NCI-H146 treated with DMSO at 0.1 percent for 48 hours (cell line): ENCODE measurements around the gene PPM1J.

Source experiments
- DNase-seq: peaks from one replicate; lab custom pipeline; 2025; ENCODE audit not compliant: unreplicated experiment; lab: John Stamatoyannopoulos, UW

The PPM1J gene

GRCh38 chr1:112688781-112689193 lies 26.3 kb downstream of the PPM1J start:
- no peak for DNase-seq

DNA sequence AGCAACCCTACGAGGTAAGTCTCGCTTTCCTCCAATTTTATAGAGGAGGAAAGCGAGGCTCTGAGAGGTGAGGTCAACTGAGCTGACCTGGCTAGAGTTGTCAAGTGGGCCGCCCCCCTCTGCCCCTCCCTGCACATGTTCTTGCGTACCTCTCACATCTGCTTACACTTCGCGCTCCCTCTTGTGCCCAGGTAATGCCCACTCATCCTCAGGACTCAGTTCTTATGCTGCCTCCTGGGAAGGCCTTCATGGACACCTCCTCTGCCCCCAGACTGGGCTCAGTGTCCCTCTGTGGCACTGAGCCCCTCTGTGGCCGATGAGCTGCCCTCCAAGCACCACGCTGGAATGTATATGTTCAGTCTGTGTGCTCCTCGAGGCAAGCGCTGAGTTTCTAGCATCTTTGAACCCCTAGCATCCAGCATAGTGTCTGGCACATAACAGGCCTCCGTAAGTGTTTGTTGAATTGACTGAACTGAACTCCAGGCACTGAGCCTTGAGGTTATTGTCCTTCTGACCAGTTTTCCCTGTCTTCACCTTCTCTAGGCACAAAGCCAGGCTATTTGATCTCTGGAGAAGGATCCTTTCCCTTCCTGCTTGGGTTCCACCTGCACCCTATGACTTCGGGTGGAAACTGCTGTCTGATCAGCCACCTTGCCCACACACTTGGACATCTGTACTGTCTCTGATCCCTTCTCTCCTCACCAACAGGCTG lies 27.2 kb downstream of the PPM1J start:
- no peak for DNase-seq

GRCh38 chr1:112687361-112687760 lies 27.8 kb downstream of the PPM1J start:
- no peak for DNase-seq

DNA sequence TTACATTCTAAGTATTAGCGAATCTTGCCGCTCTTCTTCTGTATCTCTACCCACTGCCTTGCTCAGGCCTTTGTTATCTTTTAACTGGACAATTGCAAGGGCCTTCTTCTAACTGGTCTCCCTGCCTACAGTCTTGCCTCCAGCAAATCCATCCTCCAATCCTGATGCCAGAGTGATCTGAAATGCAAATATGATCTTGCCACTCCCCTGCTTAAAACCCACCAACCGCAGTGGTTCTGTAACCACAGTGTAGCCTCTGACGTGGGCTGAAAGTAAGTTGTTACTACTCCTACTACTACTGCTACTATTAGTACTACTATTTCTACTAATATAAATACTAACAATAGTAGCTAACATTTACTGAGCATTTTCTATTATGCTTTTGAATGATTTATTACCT lies 28.3 kb downstream of the PPM1J start:
- no peak for DNase-seq

DNA sequence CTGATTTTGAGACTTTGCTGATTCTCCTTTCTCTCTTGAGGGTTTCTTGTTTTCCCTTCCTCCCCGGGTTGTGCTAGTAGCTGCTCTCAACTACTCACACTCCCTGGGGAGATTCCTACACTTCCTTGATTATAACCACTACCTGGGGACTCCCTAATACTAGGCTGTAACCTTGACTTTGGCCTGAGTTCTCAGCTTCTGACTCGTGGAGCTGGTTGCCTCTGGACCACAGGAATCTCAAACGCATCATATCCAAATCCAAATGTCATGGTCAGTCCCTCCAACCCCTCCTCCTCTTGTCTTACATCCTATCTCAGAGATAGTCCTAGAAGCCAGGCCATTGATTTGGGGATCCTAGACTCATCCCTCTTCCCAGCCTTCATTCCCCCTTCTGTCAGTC lies 28.7 kb downstream of the PPM1J start:
- no peak for DNase-seq

- no peak for DNase-seq
Observed at GRCh38 chr1:112685913-112686312, 29.2 kb downstream of the PPM1J start.

DNA sequence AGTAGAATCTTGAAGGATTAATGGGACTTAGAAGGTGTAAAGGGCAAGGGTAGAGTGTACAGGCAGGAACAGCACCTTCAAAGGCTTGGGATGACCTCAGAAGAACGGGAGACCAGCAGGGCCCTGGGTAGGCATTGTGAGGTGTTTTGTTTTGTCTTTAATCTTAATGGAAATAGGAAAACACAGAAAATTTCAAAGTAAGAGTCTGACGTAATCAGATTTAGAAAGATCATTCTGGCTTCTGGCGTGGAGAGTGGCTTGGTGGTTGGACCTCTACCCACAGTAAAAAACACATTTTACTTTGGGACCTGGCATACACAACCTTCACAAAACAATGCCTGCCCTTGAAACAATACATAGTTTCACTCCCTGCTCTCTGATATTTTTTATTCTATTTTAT lies 36.5 kb downstream of the PPM1J start:
- no peak for DNase-seq

DNA sequence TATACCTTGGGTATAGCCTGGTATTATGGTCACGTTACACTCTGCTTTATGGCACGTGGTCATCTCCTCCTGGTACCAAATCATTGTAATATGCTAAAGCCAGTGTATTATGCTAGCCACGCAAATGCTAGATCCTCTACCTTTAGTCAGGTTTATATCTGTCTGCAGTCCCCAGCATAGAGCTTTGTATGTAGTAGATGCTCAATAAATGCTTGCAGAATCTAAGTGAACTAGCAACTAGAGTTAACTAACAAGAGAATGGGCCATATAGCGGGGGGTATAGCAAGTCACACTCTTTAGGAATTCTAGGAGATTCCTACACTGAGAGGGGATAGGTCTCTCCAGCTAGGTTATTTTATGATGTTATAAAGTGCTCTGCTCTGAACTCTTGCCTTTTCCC lies 37.6 kb downstream of the PPM1J start:
- no peak for DNase-seq

DNA sequence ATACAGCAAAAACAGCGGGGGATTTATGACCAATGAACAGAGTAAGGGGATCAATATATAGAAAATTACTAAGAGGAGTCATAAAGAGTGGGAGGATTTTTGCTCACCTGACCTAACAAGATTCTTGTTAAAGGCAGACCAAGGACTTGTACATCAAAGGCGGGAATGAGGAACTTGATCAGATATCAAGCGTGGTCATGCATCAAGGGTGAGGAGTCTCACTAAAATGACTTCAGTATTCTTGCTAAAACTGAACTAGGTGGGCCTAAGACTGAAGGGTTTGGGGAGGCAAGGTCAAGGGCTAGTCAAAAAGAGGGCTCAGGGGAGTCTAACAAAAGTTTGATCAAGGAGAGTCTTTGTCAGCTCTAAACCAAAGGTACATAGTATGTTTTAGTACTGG lies 38.6 kb downstream of the PPM1J start:
- no peak for DNase-seq

GRCh38 chr1:112675728-112676381 lies 39.3 kb downstream of the PPM1J start:
- no peak for DNase-seq

DNA sequence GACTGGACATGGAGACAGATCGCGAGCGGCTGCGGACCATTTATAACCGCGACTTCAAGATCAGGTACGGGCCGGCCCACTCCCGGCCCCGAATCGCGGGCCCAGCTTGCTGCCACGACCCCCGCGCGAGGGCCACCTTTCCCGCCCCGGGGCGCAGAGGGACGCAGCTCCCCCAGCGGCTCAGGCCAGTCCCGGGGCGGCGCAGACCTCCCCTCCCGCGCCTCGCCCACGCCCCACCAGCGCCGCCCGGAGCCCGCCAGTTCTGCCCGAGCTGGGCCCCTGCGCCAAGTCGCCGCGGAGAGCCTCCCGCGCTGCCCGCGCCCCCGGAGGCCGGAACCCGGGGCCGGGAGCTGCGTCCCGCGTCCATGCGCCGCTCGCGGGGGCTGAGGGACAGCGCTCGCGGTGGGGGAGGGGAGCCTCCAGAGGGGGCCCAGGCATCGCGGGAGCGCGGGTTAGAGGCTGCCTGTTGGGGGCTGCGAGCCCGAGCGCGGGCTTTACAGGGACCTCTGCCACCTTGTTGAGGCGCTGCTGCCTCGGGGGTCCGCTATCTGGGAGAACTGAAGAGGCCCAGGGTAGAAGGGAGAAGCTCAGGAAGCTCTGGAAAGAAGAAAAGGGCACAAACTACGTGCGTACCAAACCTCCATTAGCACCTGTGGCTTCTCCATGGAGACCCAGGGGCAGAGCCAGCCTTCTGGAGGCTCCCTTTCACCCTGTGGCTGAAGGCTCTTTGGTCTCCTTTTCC lies 40.0 kb downstream of the PPM1J start:
- peak; percentile 16 for DNase-seq

- peak; percentile 70 for DNase-seq
Observed at GRCh38 chr1:112674440-112674985, 40.6 kb downstream of the PPM1J start, which contains the start of gene MOV10. MOV10 (plus strand) TSS chr1:112674659; CDS start chr1:112674913, 254 bp downstream.

DNA sequence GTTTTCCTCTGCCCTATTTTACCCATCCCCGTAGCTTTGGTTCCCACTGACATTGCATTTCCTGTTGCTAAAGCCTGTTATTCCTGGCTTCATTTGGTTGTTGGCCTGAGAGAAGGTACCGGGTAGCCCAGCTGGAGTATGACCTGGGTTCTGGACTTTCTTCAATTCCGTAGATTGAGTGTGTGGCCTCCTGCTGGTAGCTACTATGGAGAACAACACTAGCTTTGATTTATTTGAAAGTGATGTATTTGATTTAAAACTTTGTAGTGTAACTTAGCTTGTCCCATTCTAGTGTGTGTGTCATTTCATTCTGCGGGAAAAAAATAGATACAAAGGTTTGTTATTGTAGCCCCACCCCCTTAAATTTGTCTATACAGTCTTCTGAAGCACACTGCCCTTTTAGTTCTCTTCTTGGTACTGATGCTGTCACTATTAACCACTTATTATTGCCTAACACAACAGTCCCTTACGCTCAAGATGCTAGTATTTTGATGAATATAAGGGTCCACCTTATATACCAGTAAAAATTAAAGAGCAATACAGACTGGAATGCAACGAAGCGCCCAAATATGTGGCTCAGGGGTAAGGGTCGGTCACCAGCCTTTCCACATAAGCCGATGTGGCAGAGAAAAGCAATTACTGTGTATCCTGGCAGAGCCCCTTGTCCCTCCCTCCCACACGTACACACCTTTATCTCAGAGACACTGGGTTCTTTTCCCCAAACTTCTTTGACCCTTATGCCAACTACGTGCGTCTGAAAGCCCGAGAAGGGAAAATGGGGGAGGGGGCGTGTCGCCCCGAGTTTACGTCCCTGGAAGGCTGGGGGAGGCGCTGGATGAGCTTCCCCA lies 41.3 kb downstream of the PPM1J start:
- DNase-seq: no peak

DNA sequence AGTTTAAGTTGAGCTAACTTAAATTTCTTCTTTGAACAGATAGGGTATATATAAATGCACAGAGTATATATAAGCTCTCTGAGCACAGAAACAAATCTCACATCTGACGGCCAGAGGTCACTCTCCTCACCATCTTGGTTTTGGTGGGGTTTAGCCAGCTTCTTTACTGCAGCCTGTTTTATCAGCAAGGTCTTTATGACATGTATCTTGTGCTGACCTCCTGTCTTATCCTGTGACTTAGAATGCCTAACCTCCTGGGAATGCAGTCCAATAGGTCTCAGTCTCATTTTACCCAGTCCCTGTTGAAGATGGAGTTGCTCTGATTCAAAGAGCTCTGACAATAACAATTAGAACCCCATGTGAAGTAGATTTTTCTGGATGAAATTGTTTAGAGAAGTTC lies 42.3 kb downstream of the PPM1J start:
- no peak for DNase-seq

- DNase-seq: no peak
Observed at GRCh38 chr1:112672009-112672408, 43.1 kb downstream of the PPM1J start.

GRCh38 chr1:112666946-112667345 lies 48.2 kb downstream of the PPM1J start:
- no peak for DNase-seq

DNA sequence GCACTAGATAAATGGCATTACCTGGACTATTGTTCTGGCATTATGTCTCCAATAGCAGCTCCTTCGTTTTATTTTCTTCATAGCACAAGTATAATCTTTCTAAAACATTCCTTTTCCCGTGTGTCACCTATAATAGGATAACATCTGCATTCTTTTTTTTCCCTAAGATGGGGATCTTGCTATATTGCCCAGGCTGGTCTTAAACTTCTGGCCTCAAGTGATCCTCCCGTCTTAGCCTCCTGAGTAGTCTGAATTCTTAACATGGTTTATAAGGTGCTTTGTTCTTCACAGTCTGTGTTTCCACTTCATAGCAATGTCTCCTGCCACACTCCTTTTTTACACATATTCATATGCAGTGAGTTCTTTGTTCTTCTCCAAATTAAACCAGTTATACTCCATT lies 49.3 kb downstream of the PPM1J start:
- no peak for DNase-seq
